Peyer's patch (tissue), 4 donors: ENCODE results near the gene DAAM1.

Experiments
- POLR2A ChIP-seq, 2 donors: fragments of 450-650 bp; IDR thresholded peaks; one replicate each; pipeline ENCODE4 v1.5.1; 2017; ENCODE audit warnings: antibody characterized with exemption in 2 of 2, mild to moderate bottlenecking in 2 of 2, moderate library complexity in 2 of 2
- TF ChIP-seq, protein P1 (sequence below), 6 experiments: fragments of 450-650 bp in 4 of 6; fragments of 200-600 bp in 2 of 6; sonication (generic) in 1 of 6; IDR thresholded peaks; one replicate each; pipeline ENCODE4 v1.5.1; 2017 to 2019; ENCODE audit warnings: antibody characterized with exemption in 6 of 6, mild to moderate bottlenecking in 3 of 6, moderate library complexity in 1 of 6

DNA sequence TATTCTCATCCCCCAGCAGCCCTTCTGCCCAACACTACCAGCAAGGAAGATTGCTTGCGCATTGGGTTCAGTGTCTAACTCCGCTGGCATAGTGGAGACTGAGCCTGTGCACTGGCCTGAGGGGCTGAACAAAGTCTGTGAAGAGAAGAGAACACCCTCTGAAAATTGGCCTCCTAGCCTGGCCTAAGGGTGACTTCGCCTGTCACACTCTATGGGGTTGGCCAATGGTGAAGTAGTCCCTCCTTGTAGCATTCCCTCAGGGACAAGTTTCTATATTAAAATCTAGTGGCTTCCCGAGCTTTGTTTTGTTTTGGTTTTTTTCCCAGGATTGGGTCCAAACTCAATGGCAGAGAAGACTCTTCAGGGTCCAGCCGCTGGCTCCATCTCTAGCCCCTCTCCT, 49.1 kb upstream of the DAAM1 start:
- TF ChIP-seq, protein P1, sequence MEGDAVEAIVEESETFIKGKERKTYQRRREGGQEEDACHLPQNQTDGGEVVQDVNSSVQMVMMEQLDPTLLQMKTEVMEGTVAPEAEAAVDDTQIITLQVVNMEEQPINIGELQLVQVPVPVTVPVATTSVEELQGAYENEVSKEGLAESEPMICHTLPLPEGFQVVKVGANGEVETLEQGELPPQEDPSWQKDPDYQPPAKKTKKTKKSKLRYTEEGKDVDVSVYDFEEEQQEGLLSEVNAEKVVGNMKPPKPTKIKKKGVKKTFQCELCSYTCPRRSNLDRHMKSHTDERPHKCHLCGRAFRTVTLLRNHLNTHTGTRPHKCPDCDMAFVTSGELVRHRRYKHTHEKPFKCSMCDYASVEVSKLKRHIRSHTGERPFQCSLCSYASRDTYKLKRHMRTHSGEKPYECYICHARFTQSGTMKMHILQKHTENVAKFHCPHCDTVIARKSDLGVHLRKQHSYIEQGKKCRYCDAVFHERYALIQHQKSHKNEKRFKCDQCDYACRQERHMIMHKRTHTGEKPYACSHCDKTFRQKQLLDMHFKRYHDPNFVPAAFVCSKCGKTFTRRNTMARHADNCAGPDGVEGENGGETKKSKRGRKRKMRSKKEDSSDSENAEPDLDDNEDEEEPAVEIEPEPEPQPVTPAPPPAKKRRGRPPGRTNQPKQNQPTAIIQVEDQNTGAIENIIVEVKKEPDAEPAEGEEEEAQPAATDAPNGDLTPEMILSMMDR (IDR thresholded peaks at IDR 0.05), result no peak
- TF ChIP-seq POLR2A (IDR thresholded peaks at IDR 0.05), result no peak
